BE2C (cell line): Measurements from ENCODE around the gene ZNRF2.

ENCODE experiments used
- DNase-seq: peaks from one replicate; pipeline ENCODE4 v3.0.0-alpha.2; 2020
- H3K27me3 ChIP-seq: fragments of 250-450 bp; sonication (Bioruptor Pico); 2 replicates; pipeline ENCODE4 v1.5.1; 2020; ENCODE audit warnings: mild to moderate bottlenecking
- H3K36me3 ChIP-seq: fragments of 250-450 bp; sonication (Bioruptor Pico); 2 replicates; pipeline ENCODE4 v1.5.1; 2020; ENCODE audit warnings: mild to moderate bottlenecking
- H3K4me1 ChIP-seq: fragments of 250-450 bp; sonication (Bioruptor Pico); 2 replicates; pipeline ENCODE4 v1.5.1; 2020
- H3K4me3 ChIP-seq: 2 replicates; pipeline ENCODE4 v1.5.1; 2011; ENCODE audit warnings: low read depth, low read length
- H3K9me3 ChIP-seq: fragments of 250-450 bp; sonication (Bioruptor Pico); 2 replicates; pipeline ENCODE4 v1.5.1; 2020
- TF ChIP-seq, protein P1 (sequence below): IDR thresholded peaks from 2 replicates; pipeline ENCODE4 v1.5.1; 2012; ENCODE audit warnings: mild to moderate bottlenecking, low read depth, low read length

The ZNRF2 gene

DNA sequence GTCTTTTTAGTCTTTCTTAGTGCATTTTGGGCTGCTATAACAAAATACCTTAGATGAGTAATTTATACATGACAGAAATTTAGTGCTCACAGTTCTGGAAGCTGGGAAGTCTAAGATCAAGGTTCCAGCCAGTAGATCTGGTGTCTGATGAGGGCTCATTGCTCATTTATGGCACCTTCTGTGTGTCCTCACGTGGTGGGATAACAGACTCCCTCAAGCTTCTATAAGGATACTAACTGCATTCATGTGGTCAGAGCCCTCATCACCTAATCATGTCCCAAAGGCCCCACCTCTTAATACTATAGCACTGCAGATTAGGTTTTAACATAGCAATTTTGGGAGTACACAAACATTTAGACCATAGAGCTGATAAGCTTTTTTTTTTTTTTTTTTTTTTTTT is 80.4 kb downstream of the ZNRF2 start:
- TF ChIP-seq, protein P1, sequence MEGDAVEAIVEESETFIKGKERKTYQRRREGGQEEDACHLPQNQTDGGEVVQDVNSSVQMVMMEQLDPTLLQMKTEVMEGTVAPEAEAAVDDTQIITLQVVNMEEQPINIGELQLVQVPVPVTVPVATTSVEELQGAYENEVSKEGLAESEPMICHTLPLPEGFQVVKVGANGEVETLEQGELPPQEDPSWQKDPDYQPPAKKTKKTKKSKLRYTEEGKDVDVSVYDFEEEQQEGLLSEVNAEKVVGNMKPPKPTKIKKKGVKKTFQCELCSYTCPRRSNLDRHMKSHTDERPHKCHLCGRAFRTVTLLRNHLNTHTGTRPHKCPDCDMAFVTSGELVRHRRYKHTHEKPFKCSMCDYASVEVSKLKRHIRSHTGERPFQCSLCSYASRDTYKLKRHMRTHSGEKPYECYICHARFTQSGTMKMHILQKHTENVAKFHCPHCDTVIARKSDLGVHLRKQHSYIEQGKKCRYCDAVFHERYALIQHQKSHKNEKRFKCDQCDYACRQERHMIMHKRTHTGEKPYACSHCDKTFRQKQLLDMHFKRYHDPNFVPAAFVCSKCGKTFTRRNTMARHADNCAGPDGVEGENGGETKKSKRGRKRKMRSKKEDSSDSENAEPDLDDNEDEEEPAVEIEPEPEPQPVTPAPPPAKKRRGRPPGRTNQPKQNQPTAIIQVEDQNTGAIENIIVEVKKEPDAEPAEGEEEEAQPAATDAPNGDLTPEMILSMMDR, result no peak
- Histone ChIP-seq H3K36me3 (no peaks in the 10 kb centered on the region), H3K4me3 (no peak overlapping the region), H3K9me3 (no peaks in the 10 kb centered on the region), H3K27me3 (no peaks in the 10 kb centered on the region), H3K4me1 (no peaks in the 10 kb centered on the region)
- no peak for DNase-seq

DNA sequence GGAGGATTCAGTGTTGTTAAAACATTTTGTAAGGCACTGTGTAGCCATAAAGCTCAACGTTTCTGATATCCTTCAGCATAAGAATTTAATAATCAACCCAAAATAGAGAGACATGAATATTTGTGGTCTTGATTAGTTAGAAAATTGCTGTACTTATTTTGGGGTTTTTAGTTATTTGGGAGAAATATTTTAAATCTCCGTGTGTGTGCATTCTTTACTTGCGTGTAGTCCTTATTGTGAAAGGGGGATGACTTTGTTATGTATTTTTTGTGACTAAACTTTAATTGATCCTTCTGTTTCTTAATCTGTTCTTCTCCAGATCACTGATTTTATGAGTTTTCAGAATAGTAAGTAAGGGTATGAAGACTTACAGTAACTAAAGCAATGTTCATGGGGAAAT is 81.2 kb downstream of the ZNRF2 start:
- H3K36me3 ChIP-seq, result no peaks in the 10 kb centered on the region
- no peak overlapping the region for H3K4me3 ChIP-seq
- H3K4me1 ChIP-seq, result no peaks in the 10 kb centered on the region
- TF ChIP-seq, protein P1, result no peak
- DNase-seq, result no peak
- no peaks in the 10 kb centered on the region for H3K9me3 ChIP-seq
- no peaks in the 10 kb centered on the region for H3K27me3 ChIP-seq

DNA sequence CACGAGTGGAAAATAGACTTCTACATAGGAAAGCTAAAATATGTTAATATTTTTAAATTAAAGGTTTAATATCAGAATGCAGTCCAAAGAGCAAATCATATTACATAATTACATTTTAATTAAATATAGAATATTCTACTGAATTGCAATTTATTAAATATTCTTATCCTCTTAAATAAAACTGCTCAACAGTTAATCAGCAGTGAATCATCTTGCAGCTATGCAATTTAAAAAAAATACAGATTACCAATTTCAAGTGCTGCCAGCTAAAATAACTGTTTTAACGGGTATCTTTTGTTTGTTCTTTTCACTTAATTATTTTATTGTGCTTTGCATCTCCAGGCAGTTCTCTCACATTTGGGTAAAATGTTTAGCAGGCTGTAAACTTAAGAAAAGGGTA is 82.2 kb downstream of the ZNRF2 start:
- Histone ChIP-seq H3K9me3 (no peaks in the 10 kb centered on the region), H3K27me3 (no peaks in the 10 kb centered on the region), H3K4me1 (no peaks in the 10 kb centered on the region), H3K36me3 (no peaks in the 10 kb centered on the region), H3K4me3 (no peak overlapping the region)
- TF ChIP-seq, protein P1, result no peak
- DNase-seq, result no peak

DNA sequence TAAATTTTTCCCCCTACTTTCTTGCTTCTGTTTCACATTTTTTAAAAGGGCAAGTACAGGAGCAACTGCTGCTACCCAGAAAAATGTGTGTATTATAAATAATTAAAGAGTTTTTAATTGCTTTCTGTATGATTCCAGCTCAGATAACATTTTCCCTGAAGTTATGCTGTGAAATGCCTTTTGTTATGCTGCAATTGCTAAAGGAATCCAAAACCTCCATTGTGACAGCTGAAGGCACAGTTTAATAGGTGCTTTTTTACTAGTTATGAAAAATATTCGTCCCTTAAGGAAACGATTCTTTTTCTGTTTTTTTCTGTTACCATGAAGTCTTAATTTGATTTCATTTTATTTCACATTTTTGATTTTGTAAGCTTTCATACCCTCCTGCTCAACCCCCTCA is 83.2 kb downstream of the ZNRF2 start:
- no peak overlapping the region for H3K4me3 ChIP-seq
- no peaks in the 10 kb centered on the region for H3K9me3 ChIP-seq
- no peaks in the 10 kb centered on the region for H3K4me1 ChIP-seq
- no peaks in the 10 kb centered on the region for H3K27me3 ChIP-seq
- TF ChIP-seq, protein P1, result no peak
- DNase-seq, result no peak
- no peaks in the 10 kb centered on the region for H3K36me3 ChIP-seq

DNA sequence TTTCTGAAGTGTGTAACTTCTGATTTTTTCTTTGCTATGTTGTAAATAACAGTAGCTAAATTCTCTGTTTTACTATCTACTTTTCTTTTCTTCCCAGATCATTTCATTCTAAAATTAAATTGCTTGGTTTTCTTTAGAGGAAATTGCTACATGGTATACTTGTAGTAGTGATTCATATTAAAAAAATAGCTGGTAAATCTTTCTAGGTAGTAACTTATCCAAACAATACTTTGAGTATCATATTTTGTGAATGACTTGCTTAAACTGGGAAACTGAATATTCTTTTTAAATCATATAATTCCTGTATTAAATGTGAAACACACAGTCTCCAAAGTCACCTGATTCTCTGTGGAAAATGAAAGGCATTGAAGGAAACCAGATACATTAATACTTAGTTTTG is 85.5 kb downstream of the ZNRF2 start:
- H3K4me1 ChIP-seq, result no peaks in the 10 kb centered on the region
- TF ChIP-seq, protein P1, result no peak
- no peaks in the 10 kb centered on the region for H3K9me3 ChIP-seq
- DNase-seq, result no peak
- no peak overlapping the region for H3K4me3 ChIP-seq
- H3K27me3 ChIP-seq, result no peaks in the 10 kb centered on the region
- no peaks in the 10 kb centered on the region for H3K36me3 ChIP-seq

DNA sequence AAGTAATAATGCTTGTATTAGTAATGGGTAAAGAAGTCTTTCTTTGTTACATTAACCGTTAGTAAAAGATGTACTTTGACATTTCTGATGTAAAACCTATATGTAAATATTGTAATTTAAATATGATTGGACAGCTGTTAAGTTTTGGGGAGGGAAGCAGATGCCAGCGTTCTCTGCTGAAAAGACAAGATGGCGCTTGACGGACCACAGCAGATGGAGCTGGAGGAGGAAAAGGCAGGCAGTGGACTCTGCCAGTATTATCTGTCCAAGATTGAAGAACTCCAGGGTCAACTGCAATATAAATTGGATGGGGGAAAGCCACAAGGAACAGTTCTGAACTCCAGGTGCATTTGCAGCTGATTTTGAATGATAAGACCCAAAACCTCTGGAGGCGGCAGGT is 86.9 kb downstream of the ZNRF2 start:
- H3K9me3 ChIP-seq, result no peaks in the 10 kb centered on the region
- no peaks in the 10 kb centered on the region for H3K36me3 ChIP-seq
- no peaks in the 10 kb centered on the region for H3K27me3 ChIP-seq
- no peaks in the 10 kb centered on the region for H3K4me1 ChIP-seq
- H3K4me3 ChIP-seq, result no peak overlapping the region
- DNase-seq, result no peak
- TF ChIP-seq, protein P1, result no peak
